IPS DF 19.7 (cell line): ENCODE data around the gene APOBEC2.

Experiments
- DNase-seq: peaks from one replicate; pipeline ENCODE4 v3.0.0-alpha.2; 2013; ENCODE audit warnings: low read depth, low spot score

APOBEC2 gene

DNA sequence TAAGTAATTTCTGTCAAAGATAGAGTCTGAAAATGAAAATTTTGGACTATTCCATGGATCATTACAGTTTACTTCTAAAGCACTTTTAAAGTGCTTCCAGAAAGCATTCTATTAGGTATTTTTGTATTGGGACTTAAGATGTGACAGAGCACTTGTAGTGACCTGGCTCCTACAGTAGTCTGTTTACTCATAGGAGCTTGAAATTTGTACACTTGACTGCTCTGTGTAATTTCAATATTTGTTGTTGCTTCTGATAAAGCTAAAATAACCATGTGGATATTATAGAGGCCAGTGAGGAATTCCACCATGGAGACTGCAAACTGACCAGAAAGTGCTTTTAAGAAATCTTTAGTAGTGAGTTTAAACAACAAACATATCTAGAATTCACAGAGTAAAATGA, 30.1 kb downstream of the APOBEC2 start:
- DNase-seq: no peak

DNA sequence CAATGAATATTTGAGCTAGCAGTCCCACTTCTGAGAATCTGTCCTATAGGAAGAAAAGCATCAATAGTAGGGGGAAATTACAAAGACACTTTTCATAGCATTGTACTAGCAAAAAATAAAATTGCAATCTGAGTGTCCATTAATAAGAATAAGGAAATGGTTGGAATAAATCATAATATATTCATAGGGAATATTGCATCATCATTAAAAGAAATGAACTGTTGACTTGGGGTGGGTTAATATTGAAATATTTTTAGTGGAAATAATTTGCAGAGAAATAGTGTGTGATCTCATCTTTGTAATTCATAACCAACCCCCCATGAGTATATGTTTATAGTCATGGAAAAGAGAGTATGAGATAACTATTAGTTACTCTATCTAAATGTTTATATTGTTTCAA, 32.2 kb downstream of the APOBEC2 start:
- no peak for DNase-seq

DNA sequence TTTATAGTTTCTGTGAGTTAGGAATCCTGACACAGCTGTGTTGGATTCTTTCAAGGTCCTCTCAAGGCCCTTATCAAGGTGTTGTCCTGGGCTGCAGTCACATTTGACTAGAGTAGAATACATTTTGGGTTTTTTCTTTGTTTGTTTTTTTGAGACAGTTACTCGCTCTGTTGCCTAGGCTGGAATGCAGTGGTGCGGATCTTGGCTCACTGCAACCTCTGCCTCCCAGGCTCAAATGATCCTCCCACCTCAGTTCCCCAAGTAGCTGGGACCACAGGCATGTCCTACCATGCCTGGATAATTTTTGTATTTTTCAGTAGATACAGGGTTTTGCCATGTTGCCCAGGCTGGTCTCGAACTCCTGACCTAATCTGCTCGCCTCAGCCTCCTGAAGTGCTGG, 35.4 kb downstream of the APOBEC2 start:
- DNase-seq: no peak

DNA sequence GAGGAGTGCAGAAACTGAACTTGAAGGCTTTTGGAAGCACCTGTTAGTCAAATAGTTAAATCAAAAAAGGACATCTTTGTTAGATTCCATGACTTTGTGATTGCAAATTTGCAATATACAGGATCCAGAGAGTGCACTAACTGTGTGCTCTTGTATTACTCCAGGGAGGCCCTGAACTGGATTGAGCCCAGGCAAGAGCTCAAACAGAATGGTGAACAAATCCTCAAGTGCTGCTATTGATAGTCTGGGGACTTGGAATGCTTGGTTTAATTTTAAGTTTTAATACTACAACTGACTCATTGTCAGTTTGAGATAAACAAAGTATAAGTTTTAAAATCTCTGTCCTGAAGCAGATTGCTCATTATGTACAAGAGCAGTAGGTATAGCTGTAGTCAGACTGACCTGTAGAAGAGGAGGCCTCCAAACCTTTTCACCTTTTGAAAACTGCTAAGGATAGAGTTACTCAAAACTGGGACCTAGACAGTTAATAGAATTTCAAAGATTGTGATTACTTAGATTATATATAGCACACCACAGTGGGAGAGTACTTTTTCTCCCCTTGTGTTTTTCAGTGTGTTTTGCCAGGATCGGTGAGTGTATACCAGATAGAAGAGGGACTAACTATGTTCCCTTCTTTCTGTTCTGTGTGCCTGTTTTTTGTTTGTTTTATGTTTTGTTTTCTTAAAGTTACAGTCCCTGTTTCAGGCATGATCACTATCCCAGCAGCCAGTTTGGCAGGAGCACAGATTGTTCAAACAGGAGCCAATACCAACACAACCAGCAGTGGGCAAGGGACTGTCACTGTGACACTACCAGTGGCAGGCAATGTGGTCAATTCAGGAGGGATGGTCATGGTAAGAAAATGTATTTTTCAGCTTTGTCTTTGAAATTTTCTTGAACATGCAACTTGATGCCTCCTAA, 38.1 kb downstream of the APOBEC2 start:
- DNase-seq: no peak

DNA sequence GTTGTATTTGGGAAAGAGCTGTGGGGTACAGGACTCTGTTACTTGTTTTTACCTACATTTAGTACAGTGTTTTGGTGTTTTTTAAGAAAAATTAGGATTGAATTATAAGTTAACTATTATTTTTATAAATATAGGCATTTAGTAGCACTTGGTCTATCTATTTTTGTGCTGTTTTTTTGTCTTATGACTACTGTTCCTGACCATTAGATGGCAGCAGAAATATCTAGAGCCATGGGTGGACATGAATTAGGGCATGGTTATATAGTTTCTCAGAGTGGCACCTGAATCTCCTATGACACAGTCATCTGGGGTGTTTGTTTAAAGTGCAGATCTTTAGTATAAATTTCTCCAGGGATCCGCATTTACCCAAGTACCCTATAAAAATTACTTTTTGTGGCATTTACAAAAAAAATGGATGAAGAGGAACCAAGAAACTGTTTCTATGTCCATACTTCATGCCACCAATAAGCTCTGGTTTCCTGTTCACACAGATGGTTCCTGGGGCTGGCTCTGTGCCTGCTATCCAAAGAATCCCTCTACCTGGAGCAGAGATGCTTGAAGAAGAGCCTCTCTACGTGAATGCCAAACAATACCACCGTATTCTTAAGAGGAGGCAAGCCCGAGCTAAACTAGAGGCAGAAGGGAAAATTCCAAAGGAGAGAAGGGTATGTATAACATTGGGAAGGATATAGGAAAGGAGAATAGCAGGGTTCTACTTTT, 39.6 kb downstream of the APOBEC2 start:
- no peak for DNase-seq

DNA sequence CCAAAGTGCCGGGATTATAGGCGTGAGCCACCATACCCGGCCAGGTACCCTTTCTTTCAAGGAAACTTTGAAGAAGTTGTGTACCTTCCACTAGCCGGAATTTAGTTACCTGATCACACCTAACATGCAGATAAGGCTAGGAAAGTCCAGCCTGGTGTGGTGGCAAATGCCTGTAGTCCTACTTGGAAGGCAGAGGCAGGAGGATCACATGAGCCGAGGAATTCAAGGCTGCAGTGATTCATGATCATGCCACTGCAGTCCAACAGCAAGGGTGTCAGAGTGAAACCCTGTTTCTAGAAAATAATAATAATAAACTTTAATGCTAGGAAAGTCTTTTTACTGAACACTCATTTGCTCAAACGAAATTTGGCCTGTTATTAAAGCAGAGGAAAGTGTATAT, 40.7 kb downstream of the APOBEC2 start:
- no peak for DNase-seq

DNA sequence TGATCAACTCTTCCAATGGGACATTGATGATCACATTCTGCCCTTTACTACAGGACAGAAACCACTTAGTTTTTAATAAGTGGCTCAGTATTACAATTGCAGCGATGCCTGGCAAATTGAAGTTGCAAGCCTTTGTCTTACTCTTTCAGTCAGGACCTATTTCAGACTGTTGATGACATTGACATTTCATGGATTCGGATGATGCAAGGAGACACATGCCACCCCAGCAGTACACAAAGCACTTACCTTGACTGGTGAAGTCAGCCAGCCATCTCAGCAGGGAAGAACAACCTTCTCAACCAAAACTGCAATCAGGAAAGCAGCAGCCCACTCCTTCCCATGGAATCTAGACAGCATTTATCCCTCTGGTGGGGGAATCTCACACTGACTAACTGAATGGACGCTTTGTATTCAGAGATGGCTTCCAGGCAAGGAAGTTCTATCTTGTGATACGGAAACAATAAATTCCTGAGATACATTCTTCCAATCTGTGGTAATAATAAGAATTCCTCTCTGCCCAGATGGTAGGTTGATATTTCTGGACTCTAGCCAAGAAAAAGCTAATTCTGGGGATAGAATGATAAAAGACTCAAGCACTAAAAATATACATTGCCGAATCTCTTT, 44.6 kb downstream of the APOBEC2 start:
- DNase-seq: no peak

DNA sequence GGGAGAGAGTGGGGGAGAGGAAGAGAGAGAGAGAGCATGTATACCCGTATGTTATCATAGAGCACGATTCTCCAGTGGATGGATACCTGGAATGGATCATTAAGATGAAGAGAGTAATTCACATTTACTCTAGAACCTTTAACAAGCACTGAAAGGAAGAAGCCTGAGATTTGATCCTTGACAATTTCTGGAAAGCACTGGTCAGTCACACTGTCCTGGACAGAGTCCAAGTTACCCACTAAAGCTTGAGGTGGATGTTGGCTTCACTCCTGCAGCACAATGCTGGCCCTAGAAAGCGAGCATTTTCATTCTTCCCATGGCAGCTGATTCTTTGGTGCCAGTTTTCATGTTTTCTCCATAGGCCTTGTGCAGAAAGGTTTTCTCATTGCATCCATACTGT, 45.4 kb downstream of the APOBEC2 start:
- DNase-seq: no peak

DNA sequence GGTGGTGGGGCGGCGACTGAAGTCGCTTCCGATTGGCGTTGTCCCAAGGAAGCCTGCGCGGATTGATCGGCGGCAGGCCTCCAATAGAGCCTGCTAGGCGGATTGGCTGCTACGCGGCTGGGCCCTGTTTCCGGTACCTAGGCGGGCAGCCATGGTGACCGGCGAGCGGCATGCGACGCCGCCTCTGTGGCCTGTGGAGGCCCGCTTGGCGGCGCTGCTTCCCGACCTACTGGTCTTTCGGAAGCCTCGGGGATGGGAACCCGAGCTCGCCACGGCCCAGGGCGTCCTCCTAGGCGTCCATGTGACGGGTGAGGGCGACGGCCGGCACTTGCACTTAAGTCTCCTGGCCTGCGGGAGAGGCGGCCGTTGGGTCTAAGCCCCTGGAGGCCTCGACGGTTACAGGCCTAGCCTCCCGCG, 47.9 kb downstream of the APOBEC2 start:
- DNase-seq: peak; percentile 86

DNA sequence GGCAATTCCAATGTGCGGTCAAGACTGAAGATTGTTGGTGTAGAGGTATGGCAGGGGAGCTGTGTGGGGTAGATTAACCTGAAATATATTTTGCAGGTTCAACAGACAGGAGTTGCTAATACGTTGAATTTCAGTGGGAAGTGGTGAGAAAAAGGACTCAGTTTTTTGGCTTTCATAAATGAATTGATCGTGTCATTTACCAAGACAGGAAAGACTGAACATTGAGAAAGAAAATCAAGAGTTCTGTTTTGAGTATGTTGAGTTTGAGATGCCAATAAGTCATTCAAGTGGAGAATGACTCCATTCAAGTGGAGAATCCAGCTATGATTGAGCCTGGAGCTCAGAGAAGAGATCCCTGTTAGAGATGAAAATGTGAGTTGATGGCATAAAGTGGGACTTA, 50.8 kb downstream of the APOBEC2 start:
- no peak for DNase-seq

DNA sequence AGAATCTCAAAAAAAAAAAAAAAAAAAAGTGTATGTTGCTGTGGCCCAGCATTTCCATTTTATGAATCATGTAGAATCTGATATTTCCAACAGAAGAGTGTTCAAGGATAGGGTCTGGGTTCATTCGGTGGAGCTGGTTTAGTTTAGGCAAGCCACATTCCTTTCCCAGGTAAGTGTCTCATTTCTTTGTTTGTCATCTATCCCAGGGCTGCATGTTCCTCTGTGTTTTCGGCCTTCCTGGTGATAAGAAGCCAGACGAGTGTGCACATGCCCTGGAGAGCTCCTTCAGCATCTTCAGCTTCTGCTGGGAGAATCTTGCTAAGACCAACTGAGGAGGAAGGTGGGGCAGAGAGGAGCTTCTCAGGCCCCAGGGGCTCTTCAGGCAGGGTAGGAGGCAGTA, 58.0 kb downstream of the APOBEC2 start:
- no peak for DNase-seq
